ENCODE measurements around the gene NFATC1. TPM values are rescaled to one million over a fixed set of nuclear protein-coding genes. Genes with fewer than 3 reads are reported as not detected.

NFATC1 gene
- total RNA-seq, 2 donors from 2014 or later = 1.6 to 4.3 TPM

DNA sequence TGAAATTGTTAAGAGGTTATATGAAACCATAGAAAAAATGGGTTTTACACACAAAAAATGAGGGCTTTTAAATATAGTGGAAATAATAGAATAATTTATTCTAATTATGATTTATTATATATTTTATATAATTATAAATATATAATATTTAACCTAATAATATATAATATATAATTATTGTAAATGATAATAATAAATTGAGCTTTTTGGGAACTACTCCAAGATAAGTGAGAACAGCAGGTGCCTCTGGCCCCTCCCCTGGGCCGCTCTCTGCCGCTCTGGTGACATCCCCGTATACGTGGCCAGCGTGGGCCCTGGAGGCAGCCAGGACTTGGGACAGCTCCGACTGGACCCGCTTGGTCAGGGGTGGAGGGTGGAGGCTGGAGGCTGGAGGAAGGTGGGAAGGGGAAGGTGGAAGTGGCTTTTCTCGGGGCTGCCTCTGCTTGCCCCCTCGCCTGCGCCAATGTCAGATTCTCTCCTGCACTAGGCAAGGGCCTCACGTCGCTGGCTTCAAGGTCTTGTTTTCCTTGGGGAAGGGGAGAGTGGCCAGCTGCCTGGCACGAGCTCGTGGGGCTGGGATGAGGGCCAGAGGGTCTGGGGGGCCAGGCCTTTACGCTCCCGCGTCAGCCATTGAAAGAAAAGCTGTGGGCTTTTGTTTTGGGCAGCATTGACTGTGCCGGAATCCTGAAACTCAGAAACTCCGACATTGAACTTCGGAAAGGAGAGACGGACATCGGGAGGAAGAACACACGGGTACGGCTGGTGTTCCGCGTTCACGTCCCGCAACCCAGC, 54.8 kb downstream of the NFATC1 start:
- Histone ChIP-seq H3K4me1 (no peaks in the 10 kb centered on the region), H3K9ac (ENCODE audit: low read depth in 2 of 2, low read length in 2 of 2) (no peak overlapping the region), H3K27ac (no peak overlapping the region), H3K9me3 (no peaks in the 10 kb centered on the region), H3K27me3 (no peaks in the 10 kb centered on the region), H3K4me3 (no peak overlapping the region), H3K36me3 (no peaks in the 10 kb centered on the region)
- intact Hi-C loops (cut with DNase I) = no loop called here
- TF ChIP-seq, protein P1, sequence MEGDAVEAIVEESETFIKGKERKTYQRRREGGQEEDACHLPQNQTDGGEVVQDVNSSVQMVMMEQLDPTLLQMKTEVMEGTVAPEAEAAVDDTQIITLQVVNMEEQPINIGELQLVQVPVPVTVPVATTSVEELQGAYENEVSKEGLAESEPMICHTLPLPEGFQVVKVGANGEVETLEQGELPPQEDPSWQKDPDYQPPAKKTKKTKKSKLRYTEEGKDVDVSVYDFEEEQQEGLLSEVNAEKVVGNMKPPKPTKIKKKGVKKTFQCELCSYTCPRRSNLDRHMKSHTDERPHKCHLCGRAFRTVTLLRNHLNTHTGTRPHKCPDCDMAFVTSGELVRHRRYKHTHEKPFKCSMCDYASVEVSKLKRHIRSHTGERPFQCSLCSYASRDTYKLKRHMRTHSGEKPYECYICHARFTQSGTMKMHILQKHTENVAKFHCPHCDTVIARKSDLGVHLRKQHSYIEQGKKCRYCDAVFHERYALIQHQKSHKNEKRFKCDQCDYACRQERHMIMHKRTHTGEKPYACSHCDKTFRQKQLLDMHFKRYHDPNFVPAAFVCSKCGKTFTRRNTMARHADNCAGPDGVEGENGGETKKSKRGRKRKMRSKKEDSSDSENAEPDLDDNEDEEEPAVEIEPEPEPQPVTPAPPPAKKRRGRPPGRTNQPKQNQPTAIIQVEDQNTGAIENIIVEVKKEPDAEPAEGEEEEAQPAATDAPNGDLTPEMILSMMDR (IDR thresholded peaks at IDR 0.05) = no peak
- no peak for DNase-seq

DNA sequence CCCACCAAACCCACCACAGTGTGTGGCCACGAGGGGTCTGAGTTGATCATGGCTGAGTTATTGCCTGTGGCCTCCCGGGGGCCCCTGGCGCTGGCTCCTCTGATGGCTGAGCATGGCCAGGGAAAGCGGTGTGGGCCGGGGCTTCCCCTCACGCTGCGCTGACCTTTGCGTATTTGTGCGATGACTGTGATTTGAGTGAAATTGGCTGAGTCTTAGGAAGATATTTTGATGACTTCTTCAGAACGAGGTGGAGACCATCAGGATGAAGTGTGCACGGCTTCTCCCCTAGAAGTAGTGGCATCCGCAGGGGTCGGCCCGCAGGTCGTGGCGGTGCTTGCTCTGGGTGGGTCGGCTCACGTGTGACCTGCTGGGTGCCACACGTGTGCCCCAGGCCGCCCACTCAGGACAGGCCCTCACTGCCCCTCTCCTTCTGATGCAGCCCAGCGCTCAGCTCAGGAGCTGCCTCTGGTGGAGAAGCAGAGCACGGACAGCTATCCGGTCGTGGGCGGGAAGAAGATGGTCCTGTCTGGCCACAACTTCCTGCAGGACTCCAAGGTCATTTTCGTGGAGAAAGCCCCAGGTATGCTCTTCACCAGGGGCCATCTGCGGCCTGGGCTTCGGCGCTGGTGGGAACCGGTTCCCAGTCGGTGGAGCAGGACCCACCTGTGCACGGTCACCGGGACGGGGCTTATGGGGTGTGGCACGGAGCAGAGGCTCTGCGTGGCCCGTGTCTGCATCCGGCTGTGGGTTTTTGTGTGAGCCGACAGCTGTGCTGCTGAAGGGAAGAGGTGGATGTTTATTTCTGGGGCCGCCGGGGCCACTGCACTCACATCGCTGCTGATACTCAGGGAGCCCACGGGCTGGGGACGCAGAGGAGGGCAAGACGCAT, 55.8 kb downstream of the NFATC1 start:
- Histone ChIP-seq H3K27ac (no peak overlapping the region), H3K9ac (ENCODE audit: low read depth in 2 of 2, low read length in 2 of 2) (no peak overlapping the region), H3K36me3 (no peaks in the 10 kb centered on the region), H3K4me3 (no peak overlapping the region), H3K27me3 (no peaks in the 10 kb centered on the region), H3K4me1 (no peaks in the 10 kb centered on the region), H3K9me3 (no peaks in the 10 kb centered on the region)
- DNase-seq = no peak
- intact Hi-C loops (cut with DNase I) = no loop called here
- TF ChIP-seq, protein P1 (IDR thresholded peaks at IDR 0.05) = no peak

DNA sequence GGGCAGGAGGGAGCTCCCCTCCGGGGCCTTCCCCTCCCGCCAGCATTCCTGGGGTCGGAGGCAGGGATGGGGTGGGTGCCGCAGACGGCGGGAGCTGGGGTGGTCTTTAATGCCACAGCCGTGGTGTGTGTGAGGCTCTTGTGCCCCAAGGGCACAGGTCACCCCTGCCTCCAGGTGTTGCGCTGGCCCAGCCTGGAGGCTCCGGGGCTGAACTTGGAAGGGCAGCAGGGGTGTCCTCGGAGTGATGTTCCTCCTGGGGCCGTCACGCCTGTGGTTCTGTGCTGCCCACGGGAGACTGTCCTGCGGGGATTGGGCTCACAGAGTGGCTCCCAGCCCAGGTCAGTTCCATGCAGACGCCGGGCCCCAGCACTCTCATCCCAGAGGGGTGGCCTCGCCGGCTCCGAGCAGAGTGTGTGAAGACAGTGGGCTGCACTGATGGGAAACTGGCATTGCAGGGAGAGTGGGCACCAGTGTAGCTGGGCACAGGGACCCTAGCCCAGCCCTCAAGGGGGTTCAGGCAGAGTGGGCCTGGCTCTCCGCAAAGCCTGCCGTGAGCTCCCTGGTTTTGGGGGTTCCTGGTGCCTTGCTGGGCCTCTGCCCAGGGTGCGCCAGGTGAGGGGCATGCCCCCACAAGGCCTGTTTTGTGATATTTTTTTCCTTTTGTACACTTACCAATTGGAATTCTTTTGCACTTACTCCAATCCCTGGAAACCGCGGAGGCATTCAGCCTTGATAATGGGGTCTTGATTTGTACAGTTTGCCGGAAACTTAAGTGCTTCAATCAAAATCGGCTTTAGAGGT, 56.7 kb downstream of the NFATC1 start:
- TF ChIP-seq, protein P1 (IDR thresholded peaks at IDR 0.05) = no peak
- H3K4me1 ChIP-seq = no peaks in the 10 kb centered on the region
- no peaks in the 10 kb centered on the region for H3K36me3 ChIP-seq
- intact Hi-C loops (cut with DNase I) = no loop called here
- DNase-seq = no peak
- no peak overlapping the region for H3K27ac ChIP-seq
- no peaks in the 10 kb centered on the region for H3K9me3 ChIP-seq
- H3K4me3 ChIP-seq = no peak overlapping the region
- H3K9ac ChIP-seq (ENCODE audit: low read depth in 2 of 2, low read length in 2 of 2) = no peak overlapping the region
- no peaks in the 10 kb centered on the region for H3K27me3 ChIP-seq

DNA sequence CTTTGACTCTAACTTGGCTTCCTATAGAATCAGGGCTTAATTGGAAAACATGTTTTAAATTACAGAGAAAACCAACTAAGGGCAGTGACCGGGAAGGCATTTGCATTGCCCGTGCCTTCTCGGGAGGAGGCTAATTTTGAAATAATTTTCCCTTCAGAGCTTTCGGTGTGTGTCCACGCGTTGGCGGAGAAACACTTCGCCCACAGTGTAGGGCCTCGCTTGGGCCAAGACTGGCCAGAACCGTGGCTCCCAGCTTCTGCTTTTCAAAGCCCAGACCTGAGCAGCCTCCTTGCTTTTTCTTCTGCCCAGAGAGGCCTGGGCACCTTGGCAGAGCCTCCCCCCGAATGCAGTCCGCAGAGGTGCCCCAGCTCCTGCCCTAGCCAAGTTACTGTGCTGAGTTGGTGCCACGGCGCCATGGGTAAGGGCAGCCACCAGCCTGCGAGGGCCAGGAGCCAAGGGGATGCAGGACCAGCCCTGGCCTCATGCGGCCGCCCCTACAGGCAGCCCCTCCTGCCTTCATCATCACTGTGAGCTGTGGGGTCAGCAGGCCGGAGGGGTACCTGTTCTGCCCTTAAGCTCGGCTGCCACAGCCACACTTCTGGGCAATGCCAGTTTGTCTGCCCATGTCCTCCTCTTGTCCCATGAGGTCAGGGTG, 57.4 kb downstream of the NFATC1 start:
- H3K9ac ChIP-seq (ENCODE audit: low read depth in 2 of 2, low read length in 2 of 2) = no peak overlapping the region
- H3K4me1 ChIP-seq = no peaks in the 10 kb centered on the region
- TF ChIP-seq, protein P1 (IDR thresholded peaks at IDR 0.05) = no peak
- DNase-seq = no peak
- H3K27me3 ChIP-seq = no peaks in the 10 kb centered on the region
- H3K36me3 ChIP-seq = no peaks in the 10 kb centered on the region
- H3K27ac ChIP-seq = no peak overlapping the region
- no peaks in the 10 kb centered on the region for H3K9me3 ChIP-seq
- intact Hi-C loops (cut with DNase I) = no loop called here
- H3K4me3 ChIP-seq = no peak overlapping the region
